IMR-90 (cell line): ENCODE results near the gene TMPRSS6. TPM values are rescaled to one million over a fixed set of nuclear protein-coding genes. Genes with fewer than 3 reads are reported as not detected.
A peak's percentile ranks its signal among the peaks of the same experiment; 100 is the strongest.

Experiments
- ATAC-seq: fragments of 200-7000 bp; cut with Tn5 transposase; 2 replicates; pipeline ENCODE4 v1.9.1; 2020; ENCODE audit warnings: low read depth, mild to moderate bottlenecking, moderate library complexity
- BruUV-seq: library from RNA; stranded (reverse); fragments of 400-500 nt; replicated peaks from 2 replicates; lab custom pipeline; 2021; lab: Mats Ljungman, UMichigan
- CTCF ChIA-PET: fragments of 300-600 bp; formaldehyde crosslinking; extraction: SDS; loops from one replicate; lab custom pipeline; 2021; ENCODE audit warnings: antibody characterized with exemption; lab: Yijun Ruan, JAX
- POLR2A ChIA-PET: fragments of 300-600 bp; sonication (Branson Sonifier 250); formaldehyde crosslinking; loops from one replicate; lab custom pipeline; 2022; ENCODE audit warnings: antibody characterized with exemption; ENCODE audit not compliant: unreplicated experiment; lab: Charles Lee
- DNase-seq: peaks from one replicate; pipeline ENCODE4 v3.0.0; 2013
- H2AFZ ChIP-seq: replicated peaks from 2 replicates; pipeline ENCODE3; 2013; ENCODE audit warnings: low read length, mild to moderate bottlenecking; ENCODE audit not compliant: poor library complexity
- H2AK5ac ChIP-seq: 2 replicates; pipeline ENCODE4 v1.6.1; 2013; ENCODE audit warnings: low read depth, low read length, inconsistent platforms
- H2AK9ac ChIP-seq: replicated peaks from 2 replicates; pipeline ENCODE3; 2013; ENCODE audit warnings: mild to moderate bottlenecking, low read depth, low read length, moderate library complexity; ENCODE audit not compliant: poor library complexity
- H2BK120ac ChIP-seq: 2 replicates; pipeline ENCODE4 v1.6.1; 2013; ENCODE audit warnings: low read depth, low read length, inconsistent platforms
- H2BK15ac ChIP-seq: 3 replicates; pipeline ENCODE4 v1.6.1; 2013; ENCODE audit warnings: low read depth, low read length, inconsistent platforms
- H2BK20ac ChIP-seq: 2 replicates; pipeline ENCODE4 v1.6.1; 2013; ENCODE audit warnings: low read depth, mild to moderate bottlenecking, inconsistent platforms, low read length, moderate library complexity
- H2BK5ac ChIP-seq: 2 replicates; pipeline ENCODE4 v1.6.1; 2013; ENCODE audit warnings: mild to moderate bottlenecking, low read depth, low read length, inconsistent platforms; ENCODE audit not compliant: poor library complexity, severe bottlenecking
- H3K14ac ChIP-seq: replicated peaks from 2 replicates; pipeline ENCODE4 v1.6.1; 2013; ENCODE audit warnings: low read depth, low read length, inconsistent platforms
- H3K18ac ChIP-seq: 2 replicates; pipeline ENCODE4 v1.6.1; 2013; ENCODE audit warnings: low read depth, low read length, control low read depth
- H3K23ac ChIP-seq: 2 replicates; pipeline ENCODE4 v1.6.1; 2013; ENCODE audit warnings: low read depth, low read length, inconsistent platforms
- H3K27ac ChIP-seq: 2 replicates; pipeline ENCODE4 v1.5.1; 2013; ENCODE audit warnings: mild to moderate bottlenecking, control low read depth, low read length; ENCODE audit not compliant: insufficient read depth
- H3K27me3 ChIP-seq: 2 replicates; pipeline ENCODE4 v1.6.1; 2013; ENCODE audit warnings: low read length; ENCODE audit not compliant: control insufficient read depth, insufficient read depth
- H3K36me3 ChIP-seq: 2 replicates; pipeline ENCODE4 v1.6.1; 2013; ENCODE audit warnings: low read length, mixed read lengths; ENCODE audit not compliant: control insufficient read depth, insufficient read depth
- H3K4ac ChIP-seq: 2 replicates; pipeline ENCODE4 v1.6.1; 2013; ENCODE audit warnings: low read depth, low read length, inconsistent platforms
- H3K4me1 ChIP-seq: 2 replicates; pipeline ENCODE4 v1.6.1; 2013; ENCODE audit warnings: low read length, mixed read lengths; ENCODE audit not compliant: control insufficient read depth, insufficient read depth
- H3K4me2 ChIP-seq: 2 replicates; pipeline ENCODE4 v1.6.1; 2013; ENCODE audit warnings: low read depth, mild to moderate bottlenecking, control low read depth, low read length, moderate library complexity
- H3K4me3 ChIP-seq: 2 replicates; pipeline ENCODE4 v1.5.1; 2013; ENCODE audit warnings: low read depth, mild to moderate bottlenecking, control low read depth, low read length, moderate library complexity; ENCODE audit not compliant: insufficient read depth
- H3K56ac ChIP-seq: 2 replicates; pipeline ENCODE4 v1.6.1; 2013; ENCODE audit warnings: low read length, inconsistent platforms; ENCODE audit not compliant: insufficient read depth; ENCODE audit errors: extremely low read depth
- H3K79me1 ChIP-seq, 2 experiments: 2 replicates each; pipeline ENCODE4 v1.6.1; 2013; ENCODE audit warnings: low read length in 2 of 2, inconsistent platforms in 1 of 2, low read depth in 1 of 2
- H3K9ac ChIP-seq: 2 replicates; pipeline ENCODE4 v1.6.1; 2013; ENCODE audit warnings: low read depth, low read length, control low read depth
- H3K9me1 ChIP-seq: 2 replicates; pipeline ENCODE4 v1.6.1; 2013; ENCODE audit warnings: low read length, inconsistent platforms; ENCODE audit not compliant: insufficient read depth
- H3K9me3 ChIP-seq: 2 replicates; pipeline ENCODE4 v1.6.1; 2013; ENCODE audit warnings: low read length; ENCODE audit not compliant: control insufficient read depth, insufficient read depth
- H4K20me1 ChIP-seq: 2 replicates; pipeline ENCODE4 v1.6.1; 2013; ENCODE audit warnings: low read length, inconsistent platforms; ENCODE audit not compliant: insufficient read depth
- H4K5ac ChIP-seq: 2 replicates; pipeline ENCODE4 v1.6.1; 2013; ENCODE audit warnings: mild to moderate bottlenecking, low read depth, low read length, control low read depth
- H4K8ac ChIP-seq, 2 experiments: 2 replicates each; pipeline ENCODE4 v1.6.1; 2013; ENCODE audit warnings: low read depth in 2 of 2, low read length in 2 of 2, control low read depth in 1 of 2, inconsistent platforms in 1 of 2
- H4K91ac ChIP-seq: 2 replicates; pipeline ENCODE4 v1.6.1; 2013; ENCODE audit warnings: low read depth, low read length, inconsistent platforms; ENCODE audit not compliant: insufficient read depth
- BHLHE40 ChIP-seq: fragments of 150-350 bp; IDR thresholded peaks from 2 replicates; pipeline ENCODE4 v1.6.1; 2016; ENCODE audit warnings: mild to moderate bottlenecking, low read depth, low read length
- CEBPB ChIP-seq: IDR thresholded peaks from 2 replicates; pipeline ENCODE4 v1.6.1; 2012; ENCODE audit warnings: low read depth, low read length, improper control_type of control experiment
- CHD1 ChIP-seq: IDR thresholded peaks from 2 replicates; pipeline ENCODE4 v1.6.1; 2012; ENCODE audit warnings: low read depth, low read length, improper control_type of control experiment
- CTCF ChIP-seq: conservative IDR thresholded peaks from 2 replicates; pipeline ENCODE4 v1.5.1; 2012; ENCODE audit warnings: mild to moderate bottlenecking, low read depth, low read length, improper control_type of control experiment
- ELK1 ChIP-seq: fragments of 150-350 bp; IDR thresholded peaks from 2 replicates; pipeline ENCODE4 v1.6.1; 2016; ENCODE audit warnings: low read depth, mild to moderate bottlenecking, low read length, moderate library complexity, borderline replicate concordance
- FOS ChIP-seq: fragments of 150-350 bp; IDR thresholded peaks from 2 replicates; pipeline ENCODE4 v1.6.1; 2016; ENCODE audit warnings: low read depth, low read length
- MAFK ChIP-seq: IDR thresholded peaks from 2 replicates; pipeline ENCODE4 v1.6.1; 2012; ENCODE audit warnings: low read depth, low read length, improper control_type of control experiment
- MAZ ChIP-seq: IDR thresholded peaks from 2 replicates; pipeline ENCODE4 v1.6.1; 2012; ENCODE audit warnings: low read depth, mild to moderate bottlenecking, low read length, improper control_type of control experiment, moderate library complexity, borderline replicate concordance
- MXI1 ChIP-seq: IDR thresholded peaks from 2 replicates; pipeline ENCODE4 v1.6.1; 2012; ENCODE audit warnings: low read depth, mild to moderate bottlenecking, low read length, moderate library complexity, borderline replicate concordance
- NFE2L2 ChIP-seq: fragments of 150-350 bp; IDR thresholded peaks from 2 replicates; pipeline ENCODE4 v1.6.1; 2016; ENCODE audit warnings: low read depth, mild to moderate bottlenecking, low read length
- POLR2A ChIP-seq: IDR thresholded peaks from 2 replicates; pipeline ENCODE4 v1.6.1; 2012; ENCODE audit warnings: mild to moderate bottlenecking, low read depth, low read length
- RAD21 ChIP-seq: IDR thresholded peaks from 2 replicates; pipeline ENCODE4 v1.6.1; 2012; ENCODE audit warnings: low read length, improper control_type of control experiment
- RCOR1 ChIP-seq: IDR thresholded peaks from 2 replicates; pipeline ENCODE4 v1.6.1; 2012; ENCODE audit warnings: mild to moderate bottlenecking, low read length, improper control_type of control experiment; ENCODE audit not compliant: insufficient replicate concordance
- RFX5 ChIP-seq: IDR thresholded peaks from 2 replicates; pipeline ENCODE4 v1.8.0; 2012; ENCODE audit warnings: low read depth, mild to moderate bottlenecking, low read length, moderate library complexity
- SMC3 ChIP-seq: fragments of 150-350 bp; IDR thresholded peaks from 2 replicates; pipeline ENCODE4 v1.6.1; 2016; ENCODE audit warnings: low read depth, mild to moderate bottlenecking, antibody characterized with exemption, low read length, moderate library complexity
- USF2 ChIP-seq: fragments of 150-350 bp; IDR thresholded peaks from 2 replicates; pipeline ENCODE4 v1.6.1; 2017; ENCODE audit warnings: mild to moderate bottlenecking, antibody characterized with exemption, low read length, low read depth
- WGBS, 2 experiments: methylation state at CpG; one replicate each; pipeline versions ENCODE4 v1.1.5 to v1.1.7; 2013; ENCODE audit warnings: missing lambda C conversion rate in 2 of 2; ENCODE audit not compliant: insufficient read length in 1 of 2; ENCODE audit errors: extremely low coverage in 2 of 2; 5-methylcytosine and 5-hydroxymethylcytosine counted together
- dilution Hi-C: fragments of 300-500 bp; cut with HindIII; formaldehyde crosslinking; loops from one replicate; pipeline ENCODE4 v1.14.3; 2018; ENCODE audit warnings: low sequenced_read_pairs; ENCODE audit not compliant: unreplicated experiment
- in situ Hi-C: fragments of 300-500 bp; cut with MboI; formaldehyde crosslinking; loops from 3 replicates; pipeline ENCODE4 v1.14.3; 2019; ENCODE audit warnings: low sequenced_read_pairs, inconsistent platforms, mixed read lengths
- intact Hi-C: fragments of 100-400 bp; cut with micrococcal nuclease; formaldehyde crosslinking; loops from 2 replicates; pipeline ENCODE4 v1.10.0; 2022
- polyA plus RNA-seq, 3 experiments: library from polyadenylated mRNA; depleted of rRNA; stranded (reverse); fragments of >200 nt; gene quantifications; 2 replicates each; pipeline ENCODE4 v1.2.3, GENCODE V29; 2012; ENCODE audit warnings: low replicate concordance in 1 of 3
- total RNA-seq: library from RNA; depleted of rRNA; stranded (reverse); fragments of >200 nt; gene quantifications from 2 replicates; pipeline ENCODE4 v1.2.3, GENCODE V29; 2012

The TMPRSS6 gene
- total and polyA plus RNA-seq, 2 of the 4 experiments (the other 2 are of a cell fraction): not detected

- no peak overlapping the region for H2BK5ac ChIP-seq
- no peak overlapping the region for H3K27ac ChIP-seq
- 88% methylated on average over 7 of the region's 12 CpGs; no CpG with 5 or more reads in 1 of the 2 experiments for WGBS, 2 experiments
- H2AFZ ChIP-seq: peak overlapping the region; percentile 48
- H4K5ac ChIP-seq: no peak overlapping the region
- no peaks in the 10 kb centered on the region for H3K9me3 ChIP-seq
- H3K9me1 ChIP-seq: no peaks in the 10 kb centered on the region
- BruUV-seq: no TSS peak
- H3K27me3 ChIP-seq: peaks cover 45% of the 10 kb centered on the region
- ATAC-seq (no peak), DNase-seq (no peak)
- no peaks in the 10 kb centered on the region for H3K79me1 ChIP-seq
- no peak overlapping the region for H2BK120ac ChIP-seq
- ChIA-PET CTCF (no interaction called here), POLR2A (no interaction called here)
- no peak overlapping the region for H3K4ac ChIP-seq
- no peak overlapping the region for H2BK15ac ChIP-seq
- no peak overlapping the region for H2AK9ac ChIP-seq
- TF ChIP-seq MAFK (no peak), NFE2L2 (no peak), POLR2A (no peak), RAD21 (no peak), USF2 (no peak), CEBPB (no peak), BHLHE40 (no peak), CTCF (no peak), MXI1 (no peak), CHD1 (no peak), RFX5 (no peak), RCOR1 (no peak), ELK1 (no peak), MAZ (no peak), SMC3 (no peak), FOS (no peak)
- dilution Hi-C loops: no loop called here
- no peak overlapping the region for H3K4me3 ChIP-seq
- H3K23ac ChIP-seq: no peak overlapping the region
- H3K4me2 ChIP-seq: no peak overlapping the region
- H4K91ac ChIP-seq: no peak overlapping the region
- no peak overlapping the region for H3K56ac ChIP-seq
- H3K36me3 ChIP-seq: no peaks in the 10 kb centered on the region
- H3K4me1 ChIP-seq: no peaks in the 10 kb centered on the region
- intact Hi-C loops: no loop called here
- in situ Hi-C loops: no loop called here
- H2AK5ac ChIP-seq: no peak overlapping the region
- H3K9ac ChIP-seq: no peak overlapping the region
- H4K8ac ChIP-seq: no peak overlapping the region
- H3K14ac ChIP-seq: no peak overlapping the region
- no peaks in the 10 kb centered on the region for H4K20me1 ChIP-seq
- no peak overlapping the region for H3K18ac ChIP-seq
- no peak overlapping the region for H2BK20ac ChIP-seq
Measured at GRCh38 chr22:37080838-37081237, 28.7 kb downstream of the TMPRSS6 start.
